HCT116 (cell line): ENCODE data around the gene MARVELD1.

ENCODE experiments used
- CTCF ChIP-seq, 3 experiments: fragments of 200-600 bp in 1 of 3; sonication (generic) in 1 of 3; IDR thresholded peaks in 2 of 3; conservative IDR thresholded peaks in 1 of 3; 2 replicates each; pipeline ENCODE4 v1.5.1; 2012 to 2017; ENCODE audit warnings: low read depth in 2 of 3, low read length in 2 of 3, antibody characterized with exemption in 1 of 3, borderline replicate concordance in 1 of 3, control low read depth in 1 of 3, mild to moderate bottlenecking in 1 of 3, mixed read lengths in 1 of 3, mixed run types in 1 of 3, moderate library complexity in 1 of 3; ENCODE audit not compliant: insufficient read depth in 1 of 3
- FOSL1 ChIP-seq: IDR thresholded peaks from 2 replicates; pipeline ENCODE4 v1.6.1; 2012; ENCODE audit warnings: low read depth
- JUND ChIP-seq: IDR thresholded peaks from 2 replicates; pipeline ENCODE4 v1.6.1; 2012
- POLR2AphosphoS5 ChIP-seq: IDR thresholded peaks from 2 replicates; pipeline ENCODE4 v1.6.1; 2011; ENCODE audit warnings: mild to moderate bottlenecking, low read depth, low read length, moderate library complexity

GRCh38 chr10:97744405-97745035 lies 31.0 kb downstream of the MARVELD1 start:
- TF ChIP-seq FOSL1 = no peak
- TF ChIP-seq CTCF (IDR thresholded peaks at IDR 0.05 in 2 of 3, conservative IDR thresholded peaks at IDR 0.05 in 1 of 3; ENCODE audit: borderline replicate concordance in 1 of 3, insufficient read depth in 1 of 3, low read depth in 2 of 3, low read length in 2 of 3) = no peak
- TF ChIP-seq JUND = no peak
- no peak for TF ChIP-seq POLR2AphosphoS5
